B cell (primary cell): ENCODE measurements around the gene SEMA3F. TPM values are rescaled to one million over a fixed set of nuclear protein-coding genes. Genes with fewer than 3 reads are reported as not detected.

Source experiments
- ATAC-seq: fragments of 200-7000 bp; cut with Tn5 transposase; one replicate; pipeline ENCODE4 v1.10.0; 2021; ENCODE audit warnings: low read depth, mild to moderate bottlenecking, moderate number of reproducible peaks, moderate library complexity
- CTCF ChIA-PET: fragments of 350-600 bp; sonication (Branson Sonifier 250); formaldehyde crosslinking; loops from one replicate; lab custom pipeline; 2021; ENCODE audit warnings: antibody characterized with exemption, inconsistent platforms; lab: Charles Lee
- POLR2A ChIA-PET: fragments of 350-600 bp; sonication (Branson Sonifier 250); formaldehyde crosslinking; loops from one replicate; lab custom pipeline; 2021; ENCODE audit warnings: antibody characterized with exemption; lab: Charles Lee
- DNase-seq: peaks from one replicate; pipeline ENCODE4 v3.0.0; 2013
- H2AFZ ChIP-seq: 2 replicates; pipeline ENCODE4 v1.6.1; 2012; ENCODE audit warnings: mild to moderate bottlenecking, low read depth, low read length; ENCODE audit not compliant: insufficient read depth, poor library complexity, severe bottlenecking
- H3K27ac ChIP-seq, 2 donors: 1 replicate in 1 of 2; 2 replicates in 1 of 2; pipeline ENCODE4 v1.5.1; 2012 to 2013; ENCODE audit warnings: low read length in 2 of 2, mild to moderate bottlenecking in 2 of 2, moderate library complexity in 1 of 2
- H3K27me3 ChIP-seq, 4 experiments: fragments of 200-600 bp in 1 of 4; sonication (generic) in 1 of 4; replicated peaks in 1 of 4; 1 replicate in 2 of 4; 2 replicates in 2 of 4; pipeline versions ENCODE4 v1.6.1 to v1.7.0; 2013 to 2016; ENCODE audit warnings: low read length in 3 of 4, mild to moderate bottlenecking in 2 of 4, mixed read lengths in 1 of 4, moderate library complexity in 1 of 4; ENCODE audit not compliant: insufficient read depth in 4 of 4, control insufficient read depth in 3 of 4; ENCODE audit errors: control extremely low read depth in 1 of 4
- H3K36me3 ChIP-seq, 2 experiments: replicated peaks in 1 of 2; 1 replicate in 1 of 2; 2 replicates in 1 of 2; pipeline versions ENCODE4 v1.6.1 to v1.7.1; 2013; ENCODE audit warnings: low read length in 1 of 2; ENCODE audit not compliant: insufficient read depth in 2 of 2, control insufficient read depth in 1 of 2; ENCODE audit errors: control extremely low read depth in 1 of 2, extremely low read depth in 1 of 2
- H3K4me1 ChIP-seq, 2 donors: fragments of 200-600 bp in 1 of 2; sonication (generic) in 1 of 2; 1 replicate in 1 of 2; 2 replicates in 1 of 2; pipeline versions ENCODE4 v1.5.1 to v1.6.1; 2013 to 2017; ENCODE audit warnings: low read length in 2 of 2; ENCODE audit not compliant: control insufficient read depth in 2 of 2, insufficient read depth in 2 of 2
- H3K4me2 ChIP-seq: replicated peaks from 2 replicates; pipeline ENCODE3; 2012; ENCODE audit warnings: mild to moderate bottlenecking, low read depth, low read length; ENCODE audit not compliant: poor library complexity, severe bottlenecking
- H3K4me3 ChIP-seq, 5 experiments: fragments of 200-600 bp in 1 of 5; sonication (generic) in 1 of 5; 1 replicate in 3 of 5; 2 replicates in 2 of 5; pipeline versions ENCODE4 v1.5.1 to v1.7.0; 2011 to 2016; ENCODE audit warnings: low read length in 4 of 5, mild to moderate bottlenecking in 4 of 5, low read depth in 2 of 5, control low read depth in 1 of 5, moderate library complexity in 1 of 5; ENCODE audit not compliant: insufficient read depth in 1 of 5; ENCODE audit errors: control extremely low read depth in 1 of 5, extremely low read depth in 1 of 5
- H3K79me2 ChIP-seq: fragments of 200-600 bp; sonication (generic); one replicate; pipeline ENCODE4 v1.6.0; 2016; ENCODE audit warnings: low read length; ENCODE audit not compliant: control insufficient read depth, insufficient read depth
- H3K9ac ChIP-seq: fragments of 200-600 bp; sonication (generic); 2 replicates; pipeline ENCODE4 v1.6.1; 2017; ENCODE audit warnings: mild to moderate bottlenecking, low read length, moderate library complexity
- H3K9me3 ChIP-seq, 3 donors: one replicate each; pipeline versions ENCODE4 v1.6.1 to v1.7.1; 2013; ENCODE audit warnings: low read length in 2 of 3; ENCODE audit not compliant: control insufficient read depth in 2 of 3, insufficient read depth in 1 of 3; ENCODE audit errors: control extremely low read depth in 1 of 3
- H4K20me1 ChIP-seq: 2 replicates; pipeline ENCODE4 v1.6.0; 2012; ENCODE audit warnings: mild to moderate bottlenecking, low read length; ENCODE audit not compliant: insufficient read depth, control insufficient read depth, poor library complexity, severe bottlenecking
- H3K27ac Mint-ChIP-seq: one replicate; pipeline ENCODE4 v1.8.0; 2021; ENCODE audit warnings: mixed read lengths
- H3K27me3 Mint-ChIP-seq: one replicate; pipeline ENCODE4 v1.8.0; 2021; ENCODE audit warnings: mixed read lengths
- H3K4me1 Mint-ChIP-seq: one replicate; pipeline ENCODE4 v1.8.0; 2021; ENCODE audit warnings: mixed read lengths
- H3K4me3 Mint-ChIP-seq: one replicate; pipeline ENCODE4 v1.8.0; 2021; ENCODE audit warnings: mixed read lengths
- H3K9me3 Mint-ChIP-seq: one replicate; pipeline ENCODE4 v1.8.0; 2022; ENCODE audit warnings: mixed read lengths; ENCODE audit not compliant: insufficient read depth
- EZH2 ChIP-seq: IDR thresholded peaks from 2 replicates; pipeline ENCODE4 v1.6.1; 2012; ENCODE audit warnings: borderline replicate concordance, low read depth, mild to moderate bottlenecking, moderate library complexity, low read length; ENCODE audit not compliant: insufficient read depth, poor library complexity, severe bottlenecking
- WGBS: methylation state at CpG from one replicate; pipeline ENCODE4 v1.1.5; 2013; ENCODE audit warnings: missing lambda C conversion rate; ENCODE audit not compliant: insufficient coverage; 5-methylcytosine and 5-hydroxymethylcytosine counted together
- intact Hi-C: fragments of 100-400 bp; cut with micrococcal nuclease; formaldehyde crosslinking; loops from one replicate; pipeline ENCODE4 v1.10.0; 2022
- polyA plus RNA-seq: library from polyadenylated mRNA; depleted of rRNA; stranded (reverse); fragments of >200 nt; gene quantifications from 2 replicates; pipeline ENCODE4 v1.2.3, GENCODE V29; 2012
- total RNA-seq, 2 donors: library from RNA; stranded (reverse); fragments of 120-200 nt in 1 of 2; gene quantifications; 1 replicate in 1 of 2; 2 replicates in 1 of 2; pipeline versions ENCODE4 v1.2.3 to v1.2.4, GENCODE V29; 2013 to 2022
- TF ChIP-seq, protein P1 (sequence below): fragments of 200-600 bp; IDR thresholded peaks from one replicate; pipeline ENCODE4 v1.8.0; 2022; ENCODE audit warnings: antibody characterized with exemption, mild to moderate bottlenecking

Gene SEMA3F
- total and polyA plus RNA-seq, 2 donors (not counting 1 experiment from before 2014, with no cell fraction given), result 0.27 TPM; not detected in 1

DNA sequence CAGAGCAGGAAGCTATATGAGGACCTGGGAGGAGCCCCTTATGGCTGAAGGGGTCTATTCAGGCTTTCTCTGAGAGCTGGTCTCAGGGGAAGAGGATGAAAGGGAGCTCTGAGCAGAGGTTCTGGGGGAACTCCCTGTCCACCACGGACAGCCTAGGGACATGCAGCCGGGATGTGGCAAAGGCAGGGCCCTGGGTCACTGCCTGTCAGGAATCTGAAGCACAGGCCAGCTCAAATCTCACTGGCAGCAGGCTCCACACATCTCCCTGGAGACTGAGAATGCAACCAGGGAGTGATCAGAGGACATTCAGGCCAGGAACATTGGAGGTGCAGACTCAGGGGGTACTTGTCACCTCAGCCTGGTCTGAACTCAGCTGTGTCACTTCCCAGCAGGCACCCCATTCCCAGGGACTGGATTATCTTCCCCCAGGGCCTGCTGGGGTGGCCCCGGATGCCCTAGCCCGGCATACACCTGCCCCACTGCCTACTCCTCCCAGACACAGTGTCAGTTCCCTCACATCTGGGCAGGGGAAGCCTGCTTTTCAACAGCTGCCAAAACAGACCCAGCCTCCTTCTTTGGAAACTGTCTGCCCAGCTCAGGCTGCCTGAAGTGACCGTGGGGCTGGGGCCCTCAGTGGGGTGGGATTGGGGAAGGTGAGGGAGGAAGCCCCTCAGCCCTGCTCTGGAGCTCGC lies 18.3 kb upstream of the SEMA3F start:
- H3K9me3 ChIP-seq, result no peaks in the 10 kb centered on the region
- Mint-ChIP-seq H3K4me3 (no peak overlapping the region), H3K27me3 (peaks cover 4% of the 10 kb centered on the region), H3K27ac (no peak overlapping the region), H3K9me3 (no peaks in the 10 kb centered on the region), H3K4me1 (no peaks in the 10 kb centered on the region)
- DNase-seq (no peak), ATAC-seq (no peak)
- H3K79me2 ChIP-seq, result no peaks in the 10 kb centered on the region
- no peak overlapping the region for H2AFZ ChIP-seq
- H3K4me2 ChIP-seq, result no peak overlapping the region
- no peaks in the 10 kb centered on the region for H4K20me1 ChIP-seq
- CTCF ChIA-PET, result interaction anchor here (4.4 kb wide), 1 partner anchor 17 kb away, joined by 18 read pairs; no protein-coding TSS in a partner anchor
- no peaks in the 10 kb centered on the region for H3K36me3 ChIP-seq
- no peaks in the 10 kb centered on the region for H3K4me1 ChIP-seq
- H3K4me3 ChIP-seq, result no peak overlapping the region
- 77% methylated on average over 6 of the region's 6 CpGs for WGBS
- H3K27me3 ChIP-seq, result peaks cover 0 to 15% (median 0%) of the 10 kb centered on the region in 4 experiments
- H3K27ac ChIP-seq, result no peak overlapping the region
- TF ChIP-seq EZH2, result no peak
- POLR2A ChIA-PET, result no interaction called here
- H3K9ac ChIP-seq, result no peak overlapping the region
- intact Hi-C loops, result no loop called here

DNA sequence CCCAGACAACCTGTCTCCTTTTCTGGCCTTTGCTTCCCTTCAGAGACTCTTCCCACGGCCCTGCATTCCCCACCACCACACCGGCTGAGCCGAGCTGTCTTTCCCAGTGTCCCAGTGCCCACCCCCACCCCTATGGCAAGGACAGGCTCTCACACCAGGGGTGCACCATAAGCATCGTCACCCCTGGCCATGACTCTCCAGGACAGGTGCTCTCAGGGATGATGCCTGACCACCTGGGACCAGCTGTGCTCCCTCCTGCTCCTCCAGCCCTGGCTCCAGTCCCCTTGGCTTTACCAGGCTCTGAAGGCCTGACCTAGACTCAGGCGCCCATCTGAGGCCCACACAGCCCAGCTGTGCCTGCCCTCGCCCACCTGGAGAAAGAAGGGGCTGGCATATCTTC lies 17.6 kb upstream of the SEMA3F start:
- ChIA-PET POLR2A (no interaction called here), CTCF (no interaction called here)
- DNase-seq (no peak), ATAC-seq (no peak)
- H3K36me3 ChIP-seq, result no peaks in the 10 kb centered on the region
- no peak overlapping the region for H3K4me2 ChIP-seq
- no peak overlapping the region for H2AFZ ChIP-seq
- no peak overlapping the region for H3K27ac Mint-ChIP-seq
- H3K79me2 ChIP-seq, result no peaks in the 10 kb centered on the region
- 79% methylated on average over 4 of the region's 6 CpGs for WGBS
- TF ChIP-seq EZH2, result no peak
- TF ChIP-seq, protein P1, sequence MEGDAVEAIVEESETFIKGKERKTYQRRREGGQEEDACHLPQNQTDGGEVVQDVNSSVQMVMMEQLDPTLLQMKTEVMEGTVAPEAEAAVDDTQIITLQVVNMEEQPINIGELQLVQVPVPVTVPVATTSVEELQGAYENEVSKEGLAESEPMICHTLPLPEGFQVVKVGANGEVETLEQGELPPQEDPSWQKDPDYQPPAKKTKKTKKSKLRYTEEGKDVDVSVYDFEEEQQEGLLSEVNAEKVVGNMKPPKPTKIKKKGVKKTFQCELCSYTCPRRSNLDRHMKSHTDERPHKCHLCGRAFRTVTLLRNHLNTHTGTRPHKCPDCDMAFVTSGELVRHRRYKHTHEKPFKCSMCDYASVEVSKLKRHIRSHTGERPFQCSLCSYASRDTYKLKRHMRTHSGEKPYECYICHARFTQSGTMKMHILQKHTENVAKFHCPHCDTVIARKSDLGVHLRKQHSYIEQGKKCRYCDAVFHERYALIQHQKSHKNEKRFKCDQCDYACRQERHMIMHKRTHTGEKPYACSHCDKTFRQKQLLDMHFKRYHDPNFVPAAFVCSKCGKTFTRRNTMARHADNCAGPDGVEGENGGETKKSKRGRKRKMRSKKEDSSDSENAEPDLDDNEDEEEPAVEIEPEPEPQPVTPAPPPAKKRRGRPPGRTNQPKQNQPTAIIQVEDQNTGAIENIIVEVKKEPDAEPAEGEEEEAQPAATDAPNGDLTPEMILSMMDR, result no peak
- H3K27me3 ChIP-seq, result peaks cover 0 to 15% (median 0%) of the 10 kb centered on the region in 4 experiments
- H3K4me1 ChIP-seq, result no peaks in the 10 kb centered on the region
- intact Hi-C loops, result no loop called here
- H3K9me3 Mint-ChIP-seq, result no peaks in the 10 kb centered on the region
- no peak overlapping the region for H3K4me3 Mint-ChIP-seq
- H3K4me1 Mint-ChIP-seq, result no peaks in the 10 kb centered on the region
- no peak overlapping the region for H3K27ac ChIP-seq
- no peak overlapping the region for H3K9ac ChIP-seq
- peaks cover 4% of the 10 kb centered on the region for H3K27me3 Mint-ChIP-seq
- H3K4me3 ChIP-seq, result no peak overlapping the region
- no peaks in the 10 kb centered on the region for H4K20me1 ChIP-seq
- H3K9me3 ChIP-seq, result no peaks in the 10 kb centered on the region
